DMS153 (cell line): ENCODE data around the gene TFAP2C.
"Not testable (repeated sequence)": the region's sequence is repeated elsewhere in the genome, so short reads cannot be mapped to it uniquely, and the experiment has no call there.

Experiments used
- DNase-seq: peaks from one replicate; lab custom pipeline; 2025; lab: John Stamatoyannopoulos, UW

Gene TFAP2C

GRCh38 chr20:56653211-56653610 is 24.1 kb downstream of the TFAP2C start:
- DNase-seq = no peak

GRCh38 chr20:56656632-56657031 is 27.5 kb downstream of the TFAP2C start:
- DNase-seq = no peak

DNA sequence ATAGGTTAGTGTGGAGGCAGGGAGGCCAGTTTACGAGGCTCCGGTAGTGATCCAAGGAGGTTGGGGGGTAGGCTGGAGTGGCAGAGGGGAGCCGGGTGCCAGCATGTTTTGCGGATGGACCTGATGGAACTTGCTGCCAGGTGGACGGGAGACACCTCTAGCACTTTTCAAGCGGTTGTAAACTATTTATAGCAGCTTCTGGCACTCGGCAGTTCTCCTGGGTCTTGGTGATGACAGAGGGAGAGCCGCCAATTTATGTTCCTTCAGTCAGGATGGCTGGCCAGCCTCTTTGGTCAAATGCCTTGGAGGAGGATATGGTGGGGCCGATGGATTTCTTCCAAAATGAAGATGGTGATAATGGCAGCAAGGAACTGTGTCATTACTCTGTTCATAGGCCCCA is 28.8 kb downstream of the TFAP2C start:
- DNase-seq = no peak

DNA sequence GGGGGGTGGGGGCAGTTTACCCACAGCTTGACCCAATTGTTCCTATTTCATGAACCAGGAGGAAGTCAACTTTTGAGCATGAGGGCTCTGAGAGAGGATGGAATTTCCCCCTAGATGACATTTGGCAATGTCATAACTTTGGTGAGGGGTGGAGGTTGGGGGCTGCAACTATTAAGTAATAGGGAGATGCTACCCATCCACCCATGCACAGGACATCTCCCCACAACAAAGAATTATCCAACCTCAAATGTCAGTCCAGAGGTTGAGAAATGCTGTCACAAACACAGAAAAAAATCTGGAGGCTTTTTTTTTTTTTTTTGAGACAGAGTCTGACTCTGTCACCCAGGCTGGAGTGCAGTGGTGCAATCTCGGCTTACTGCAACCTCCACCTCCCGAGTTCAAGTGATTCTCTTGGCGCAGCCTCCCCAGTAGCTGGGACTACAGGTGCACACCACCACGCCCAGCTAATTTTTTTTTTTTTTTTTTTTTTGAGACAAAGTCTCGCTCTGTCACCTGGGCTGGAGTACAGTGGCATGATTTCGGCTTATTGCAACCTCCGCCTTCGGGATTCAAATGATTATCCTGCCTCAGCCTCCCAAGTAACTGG is 29.3 kb downstream of the TFAP2C start:
- not testable (repeated sequence) for DNase-seq

DNA sequence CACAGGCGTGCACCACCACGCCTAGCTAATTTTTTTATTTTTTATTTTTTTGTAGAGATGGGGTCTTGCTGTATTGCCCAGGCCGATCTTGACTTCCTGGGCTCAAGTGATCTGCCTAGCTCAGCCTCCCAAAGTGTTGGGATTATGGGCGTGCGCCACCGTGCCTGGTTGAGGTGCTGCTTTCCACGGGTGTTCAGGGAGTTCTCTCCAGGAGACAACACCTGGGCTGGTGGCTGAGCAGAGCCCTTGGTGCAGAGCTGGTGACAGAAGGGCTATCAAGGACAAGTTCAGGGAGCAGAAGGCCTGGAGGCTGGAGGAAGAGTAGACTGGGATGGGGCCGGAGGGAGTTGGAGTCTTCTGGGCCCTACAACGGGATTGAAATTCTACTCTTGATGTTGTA is 34.6 kb downstream of the TFAP2C start:
- no peak for DNase-seq

DNA sequence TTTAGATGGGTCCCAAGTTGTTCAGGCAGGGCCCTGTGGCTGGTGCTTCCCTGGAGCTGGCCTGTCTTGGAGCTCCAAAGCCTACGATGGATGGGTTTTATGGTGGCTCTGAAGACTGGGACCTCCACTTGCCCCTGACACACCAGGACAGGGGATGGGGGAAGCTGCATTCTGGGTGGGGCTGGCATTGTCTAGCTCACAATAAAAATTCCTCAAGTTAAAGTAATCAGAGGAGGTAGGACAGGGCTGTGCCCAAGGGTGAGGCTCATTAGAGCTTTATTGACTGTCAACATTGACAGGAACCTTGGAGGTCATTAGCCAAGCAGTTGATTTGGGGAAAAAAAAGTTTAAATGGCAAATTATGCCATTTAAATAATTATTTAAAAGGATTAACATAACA is 35.7 kb downstream of the TFAP2C start:
- DNase-seq = no peak

GRCh38 chr20:56665806-56666205 is 36.7 kb downstream of the TFAP2C start:
- DNase-seq = no peak

GRCh38 chr20:56673450-56673849 is 44.3 kb downstream of the TFAP2C start:
- no peak for DNase-seq

- DNase-seq = no peak
These were observed 46.9 kb downstream of the TFAP2C start for GRCh38 chr20:56676001-56676400.

GRCh38 chr20:56676679-56677078 is 47.6 kb downstream of the TFAP2C start:
- no peak for DNase-seq

GRCh38 chr20:56683077-56683865 is 54.2 kb downstream of the TFAP2C start:
- no peak for DNase-seq

DNA sequence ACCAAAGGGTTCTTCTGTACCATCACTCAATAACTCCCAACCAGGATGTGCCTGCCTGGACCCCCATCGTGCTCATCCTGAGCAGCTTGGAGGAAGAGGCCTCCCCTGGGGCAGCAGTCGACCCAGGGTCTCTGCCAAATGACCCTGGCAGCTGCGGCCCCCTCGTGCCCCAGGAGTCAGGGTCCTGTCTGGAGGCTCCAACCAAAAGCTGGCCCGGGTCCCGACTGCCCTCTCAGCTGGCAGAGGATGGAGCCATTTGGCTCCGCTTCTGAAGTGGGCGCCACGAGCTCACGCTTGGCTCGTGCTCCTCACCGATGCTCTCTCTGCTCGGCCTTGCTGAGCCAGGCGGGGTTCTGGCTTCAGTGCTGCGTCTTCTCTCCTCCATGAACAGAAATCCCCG is 56.8 kb downstream of the TFAP2C start:
- no peak for DNase-seq

- DNase-seq = no peak
These were observed 58.0 kb downstream of the TFAP2C start for GRCh38 chr20:56687061-56687460.

GRCh38 chr20:56688106-56688505 is 59.0 kb downstream of the TFAP2C start:
- DNase-seq = no peak
